Bronchial epithelial cell (primary cell): Measurements from ENCODE around the gene TSKU. TPM values are rescaled to one million over a fixed set of nuclear protein-coding genes. Genes with fewer than 3 reads are reported as not detected.

ENCODE experiments used
- DNase-seq: peaks from one replicate; pipeline ENCODE4 v3.0.0-alpha.2; 2010; ENCODE audit warnings: low read depth
- FAIRE-seq: peaks from 2 replicates; lab custom pipeline; 2011; peaks lifted over from hg19 to GRCh38; lab: Jason Lieb, UNC
- H3K27me3 ChIP-seq: 2 replicates; pipeline ENCODE4 v1.5.1; 2011; ENCODE audit warnings: low read length; ENCODE audit not compliant: control insufficient read depth, insufficient read depth
- H3K36me3 ChIP-seq: 2 replicates; pipeline ENCODE4 v1.5.1; 2011; ENCODE audit warnings: low read length; ENCODE audit not compliant: control insufficient read depth, insufficient read depth
- H3K4me3 ChIP-seq: 2 replicates; pipeline ENCODE4 v1.5.1; 2011; ENCODE audit warnings: mild to moderate bottlenecking, low read depth, low read length, control low read depth
- CTCF ChIP-seq: IDR thresholded peaks from 2 replicates; pipeline ENCODE4 v1.5.1; 2011; ENCODE audit warnings: mild to moderate bottlenecking, moderate library complexity, low read length, control low read depth, inconsistent platforms; ENCODE audit not compliant: insufficient read depth, severe bottlenecking
- total RNA-seq: library from RNA; depleted of rRNA; stranded (reverse); fragments of >200 nt; gene quantifications from 2 replicates; pipeline ENCODE4 v1.2.1, GENCODE V29; 2014

The TSKU gene
- total RNA-seq, 1 donor from 2014 or later, result 8.2 TPM

- DNase-seq (no peak), FAIRE-seq (no peak)
- Histone ChIP-seq H3K4me3 (no peak overlapping the region), H3K36me3 (no peaks in the 10 kb centered on the region), H3K27me3 (no peaks in the 10 kb centered on the region)
- TF ChIP-seq CTCF, result no peak
These were observed 1.9 kb upstream of the TSKU start for GRCh38 chr11:76781046-76781801.

GRCh38 chr11:76781807-76782530 lies 1.2 kb upstream of the TSKU start:
- no peak for FAIRE-seq
- H3K27me3 ChIP-seq, result no peaks in the 10 kb centered on the region
- no peaks in the 10 kb centered on the region for H3K36me3 ChIP-seq
- peak overlapping the region; percentile 81 for H3K4me3 ChIP-seq
- no peak for TF ChIP-seq CTCF
- peak; percentile 78 for DNase-seq

- Histone ChIP-seq H3K36me3 (no peaks in the 10 kb centered on the region), H3K4me3 (peak overlapping the region; percentile 81), H3K27me3 (no peaks in the 10 kb centered on the region)
- no peak for FAIRE-seq
- no peak for TF ChIP-seq CTCF
- peak; percentile 75 for DNase-seq
These were observed 444 bp upstream of the TSKU start for GRCh38 chr11:76782531-76783293.

- Histone ChIP-seq H3K36me3 (no peaks in the 10 kb centered on the region), H3K4me3 (peak overlapping the region; percentile 81), H3K27me3 (no peaks in the 10 kb centered on the region)
- TF ChIP-seq CTCF, result no peak
- FAIRE-seq (no peak), DNase-seq (peak; percentile 71)
These were observed 999 bp downstream of the TSKU start for GRCh38 chr11:76783896-76784813.

GRCh38 chr11:76785513-76785912 lies 2.4 kb downstream of the TSKU start:
- Histone ChIP-seq H3K27me3 (no peaks in the 10 kb centered on the region), H3K4me3 (no peak overlapping the region), H3K36me3 (no peaks in the 10 kb centered on the region)
- no peak for TF ChIP-seq CTCF
- FAIRE-seq, result no peak
- no peak for DNase-seq
